HG03558 (cell line): ENCODE data around the gene RANBP2.
"Not testable (repeated sequence)": the region's sequence is repeated elsewhere in the genome, so short reads cannot be mapped to it uniquely, and the experiment has no call there.

Experiments
- ATAC-seq: cut with Tn5 transposase; IDR thresholded peaks from one replicate; pipeline ENCODE4 v1.9.1; 2021; ENCODE audit warnings: moderate number of reproducible peaks; ENCODE audit not compliant: unreplicated experiment; ENCODE audit errors: extremely low read depth

RANBP2 gene

GRCh38 chr2:108719149-108720044 is at the start of gene RANBP2:
RANBP2 (plus strand) TSS chr2:108719482; CDS start chr2:108719607, 125 bp downstream.
- peak; percentile 97 for ATAC-seq

- ATAC-seq, result not testable (repeated sequence)
Observed at GRCh38 chr2:108670282-108670681, 49.0 kb upstream of the RANBP2 start.

- ATAC-seq, result not testable (repeated sequence)
Observed at GRCh38 chr2:108672200-108672805, 47.0 kb upstream of the RANBP2 start.

- not testable (repeated sequence) for ATAC-seq
Observed at GRCh38 chr2:108676522-108676921, 42.8 kb upstream of the RANBP2 start.

GRCh38 chr2:108677239-108677744 is 42.0 kb upstream of the RANBP2 start:
- not testable (repeated sequence) for ATAC-seq

GRCh38 chr2:108678198-108678651 is 41.1 kb upstream of the RANBP2 start:
- not testable (repeated sequence) for ATAC-seq

- not testable (repeated sequence) for ATAC-seq
Observed at GRCh38 chr2:108680805-108681204, 38.5 kb upstream of the RANBP2 start.

GRCh38 chr2:108688818-108689756 is 30.2 kb upstream of the RANBP2 start:
- ATAC-seq, result not testable (repeated sequence)

- peak; percentile 56 for ATAC-seq
Observed at GRCh38 chr2:108690001-108690400, 29.3 kb upstream of the RANBP2 start.

- no peak for ATAC-seq
Observed at GRCh38 chr2:108691447-108691846, 27.8 kb upstream of the RANBP2 start.

- no peak for ATAC-seq
Observed at GRCh38 chr2:108701208-108701607, 18.1 kb upstream of the RANBP2 start.

GRCh38 chr2:108701806-108702205 is 17.5 kb upstream of the RANBP2 start:
- ATAC-seq, result no peak

- no peak for ATAC-seq
Observed at GRCh38 chr2:108704871-108705270, 14.4 kb upstream of the RANBP2 start.

GRCh38 chr2:108707300-108707699 is 12.0 kb upstream of the RANBP2 start:
- ATAC-seq, result no peak

- ATAC-seq, result not testable (repeated sequence)
Observed at GRCh38 chr2:108716971-108717370, 2.3 kb upstream of the RANBP2 start.

- ATAC-seq, result not testable (repeated sequence)
Observed at GRCh38 chr2:108726048-108726447, 6.8 kb downstream of the RANBP2 start.

- not testable (repeated sequence) for ATAC-seq
Observed at GRCh38 chr2:108734656-108735055, 15.4 kb downstream of the RANBP2 start.

- not testable (repeated sequence) for ATAC-seq
Observed at GRCh38 chr2:108757973-108758372, 38.7 kb downstream of the RANBP2 start.

GRCh38 chr2:108762618-108763017 is 43.3 kb downstream of the RANBP2 start:
- not testable (repeated sequence) for ATAC-seq

GRCh38 chr2:108766671-108767070 is 47.4 kb downstream of the RANBP2 start:
- not testable (repeated sequence) for ATAC-seq
